IPS-18c (cell line): ENCODE measurements around the gene MVD.
"Not testable (repeated sequence)": the region's sequence is repeated elsewhere in the genome, so short reads cannot be mapped to it uniquely, and the experiment has no call there.

ENCODE experiments used
- H3K4me3 ChIP-seq: 2 replicates; pipeline ENCODE4 v1.7.0; 2013; ENCODE audit warnings: low read depth, mild to moderate bottlenecking, low read length, moderate library complexity; ENCODE audit not compliant: insufficient read depth
- H3K9me3 ChIP-seq: one replicate; pipeline ENCODE4 v1.6.1; 2013; ENCODE audit warnings: mild to moderate bottlenecking, low read length, moderate library complexity; ENCODE audit not compliant: control insufficient read depth, insufficient read depth

Gene MVD

DNA sequence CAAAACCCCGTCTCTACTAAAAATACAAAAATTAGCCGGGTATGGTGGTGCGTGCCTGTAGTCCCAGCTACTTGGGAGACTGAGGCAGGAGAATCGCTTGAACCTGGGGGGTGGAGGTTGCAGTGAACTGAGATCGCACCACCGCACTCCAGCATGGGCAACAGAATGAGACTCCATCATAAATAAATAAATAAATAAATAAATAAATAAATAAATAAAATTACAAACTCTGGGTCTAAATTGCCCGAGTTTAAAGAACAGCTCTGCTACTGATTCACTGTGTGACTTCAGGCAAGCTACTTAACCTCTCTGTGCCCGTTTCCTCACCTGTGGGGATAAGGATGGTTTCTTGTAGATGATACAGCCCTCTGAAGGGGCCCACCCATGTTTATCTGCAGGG lies 6.6 kb upstream of the MVD start:
- not testable (repeated sequence) for H3K9me3 ChIP-seq, H3K4me3 ChIP-seq

DNA sequence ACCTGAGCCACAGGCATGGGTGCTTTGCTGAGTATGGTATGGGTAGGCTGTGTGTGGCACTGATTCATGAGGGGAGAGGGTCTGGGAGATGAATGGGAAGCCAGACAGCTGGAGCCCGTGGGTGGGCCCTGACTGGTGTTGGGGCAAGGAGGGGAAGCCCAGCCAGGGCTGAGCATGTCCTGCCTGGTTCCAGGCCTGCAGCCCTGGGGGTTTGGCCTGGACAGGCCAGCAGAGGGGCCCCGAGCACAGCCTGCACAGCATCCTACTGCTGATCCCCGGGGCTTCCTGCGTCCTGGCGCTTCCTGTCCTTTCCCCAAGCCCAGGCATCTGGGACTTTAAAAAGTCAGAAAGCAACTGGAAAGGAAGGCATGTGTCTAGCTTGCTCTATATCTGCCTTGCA lies 4.6 kb upstream of the MVD start:
- no peak overlapping the region for H3K4me3 ChIP-seq
- no peaks in the 10 kb centered on the region for H3K9me3 ChIP-seq

DNA sequence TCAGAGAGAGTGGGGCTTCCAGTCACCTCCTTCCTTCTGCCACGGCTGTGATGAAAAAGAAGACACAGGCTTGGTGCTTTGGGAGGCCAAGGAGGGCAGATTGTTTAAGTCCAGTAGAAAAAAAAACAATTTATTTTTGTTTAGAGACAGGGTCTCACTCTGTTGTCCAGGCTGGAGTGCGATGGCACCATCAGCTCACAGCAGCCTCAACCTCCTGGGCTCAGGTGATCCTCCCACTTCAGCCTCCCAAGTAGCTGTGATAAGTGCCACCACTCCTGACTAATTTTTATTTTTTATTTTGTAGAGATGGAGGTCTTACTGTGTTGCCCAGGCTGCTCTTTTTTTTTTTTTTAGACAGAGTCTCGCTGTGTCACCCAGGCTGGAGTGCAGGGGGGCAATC lies 2.7 kb upstream of the MVD start:
- H3K4me3 ChIP-seq: no peak overlapping the region
- H3K9me3 ChIP-seq: no peaks in the 10 kb centered on the region

DNA sequence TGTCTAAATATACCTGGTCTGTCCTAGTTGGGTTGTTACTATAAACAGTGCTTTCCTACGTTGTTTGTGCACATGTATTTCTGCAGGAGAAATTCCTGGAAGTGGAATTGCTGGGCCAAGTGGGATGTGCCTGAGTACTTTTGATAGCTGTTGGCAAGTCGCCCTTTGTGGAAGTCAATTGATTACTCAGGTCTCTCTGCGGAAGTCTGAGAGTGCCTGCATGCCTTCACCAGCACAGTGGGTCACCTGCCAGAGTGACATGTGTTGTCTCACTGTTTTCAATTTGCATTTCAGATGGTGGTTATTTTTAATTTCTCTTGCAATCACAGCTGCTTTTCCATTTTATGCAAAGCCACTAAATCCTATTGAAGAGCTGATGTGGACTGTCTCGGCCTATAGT lies 2.3 kb upstream of the MVD start:
- Histone ChIP-seq H3K9me3 (no peaks in the 10 kb centered on the region), H3K4me3 (no peak overlapping the region)

DNA sequence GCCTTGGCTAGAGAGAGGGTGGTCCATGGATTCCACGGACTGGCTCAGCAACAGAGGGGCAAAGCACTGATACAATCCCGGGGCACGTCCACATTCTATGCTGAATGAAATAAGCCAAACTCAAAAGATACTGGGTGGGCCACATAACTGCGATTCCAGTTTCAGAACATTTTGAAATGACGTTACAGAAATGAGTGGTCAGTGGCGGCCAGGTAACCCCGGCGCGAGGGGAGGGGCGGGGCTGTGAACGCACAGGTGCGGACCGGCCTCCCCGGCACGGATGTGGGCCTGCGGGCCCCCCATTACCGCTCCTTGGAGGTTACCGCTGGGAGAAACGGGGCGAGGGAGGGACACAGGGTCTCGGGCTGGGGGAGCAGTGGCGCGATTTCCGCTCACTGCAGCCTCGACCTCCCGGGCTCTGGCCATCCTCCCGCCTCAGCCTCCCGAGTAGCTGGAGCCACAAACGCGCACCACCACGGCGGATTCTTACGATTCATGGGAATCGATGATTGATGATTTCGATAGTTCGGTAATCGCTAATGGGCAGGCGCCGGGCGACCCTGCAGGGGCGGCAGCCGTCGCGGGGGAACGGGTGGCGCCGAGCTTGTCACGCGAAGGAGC lies 559 bp downstream of the MVD start:
- Histone ChIP-seq H3K4me3 (peak overlapping the region; percentile 99), H3K9me3 (no peaks in the 10 kb centered on the region)

DNA sequence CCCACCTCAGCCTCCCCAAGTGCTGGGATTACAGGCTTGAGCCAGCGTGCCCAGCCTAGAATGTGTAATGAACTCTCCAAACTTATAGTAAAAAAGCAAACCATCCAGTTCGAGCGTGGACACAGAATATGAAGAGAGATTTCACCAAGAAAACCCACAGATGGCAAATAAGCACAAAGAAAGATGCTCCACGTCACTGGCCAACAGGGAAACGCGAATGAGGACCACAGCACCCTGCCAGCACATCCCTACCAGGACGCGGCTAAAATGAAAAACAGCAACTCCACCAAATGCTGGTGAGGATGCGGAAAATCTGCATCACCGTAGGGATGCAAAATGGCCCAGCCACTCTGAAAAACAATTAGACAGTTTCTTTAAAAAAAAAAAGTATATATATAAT lies 1.4 kb downstream of the MVD start:
- H3K9me3 ChIP-seq: no peaks in the 10 kb centered on the region
- no peak overlapping the region for H3K4me3 ChIP-seq

DNA sequence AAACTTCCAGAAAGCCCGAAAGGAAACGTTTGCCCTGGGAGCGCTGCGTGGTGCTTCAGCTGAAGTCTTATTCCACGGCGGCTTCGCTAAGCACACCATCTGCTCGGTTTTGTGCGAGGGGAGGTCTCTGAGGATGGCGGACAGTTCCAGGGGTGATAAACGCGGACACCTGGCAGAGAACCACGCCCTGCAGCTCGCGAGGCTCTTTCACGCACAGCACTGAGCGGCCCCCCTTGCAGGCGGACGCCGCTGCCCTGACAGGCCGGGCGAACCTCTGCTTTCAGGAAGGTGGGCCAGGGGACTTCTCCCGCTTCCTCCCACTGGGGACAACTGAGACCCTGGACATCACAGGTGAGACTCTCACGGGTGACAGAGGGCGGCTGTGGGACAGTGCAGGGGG lies 3.7 kb downstream of the MVD start:
- H3K9me3 ChIP-seq: no peaks in the 10 kb centered on the region
- no peak overlapping the region for H3K4me3 ChIP-seq

DNA sequence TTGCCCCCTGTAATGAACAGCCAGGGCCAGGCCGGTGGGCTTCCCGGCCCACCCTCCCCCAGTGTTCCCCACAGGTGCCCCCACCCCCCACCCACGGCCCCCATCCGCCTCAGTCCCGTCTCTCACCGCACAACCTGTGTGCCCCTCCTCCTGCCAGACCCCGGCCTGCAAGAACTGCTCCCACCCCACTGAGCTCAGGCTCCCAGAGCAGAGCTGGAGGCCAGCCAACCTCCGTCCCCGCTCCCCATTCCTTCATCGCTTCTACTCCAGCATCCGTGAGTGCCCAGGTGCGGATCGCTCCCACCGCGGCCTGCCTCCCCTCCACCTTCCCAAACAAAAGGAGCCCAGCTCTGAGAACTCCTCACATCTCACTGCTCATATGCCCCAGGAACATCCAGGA lies 4.2 kb downstream of the MVD start:
- H3K9me3 ChIP-seq: no peaks in the 10 kb centered on the region

DNA sequence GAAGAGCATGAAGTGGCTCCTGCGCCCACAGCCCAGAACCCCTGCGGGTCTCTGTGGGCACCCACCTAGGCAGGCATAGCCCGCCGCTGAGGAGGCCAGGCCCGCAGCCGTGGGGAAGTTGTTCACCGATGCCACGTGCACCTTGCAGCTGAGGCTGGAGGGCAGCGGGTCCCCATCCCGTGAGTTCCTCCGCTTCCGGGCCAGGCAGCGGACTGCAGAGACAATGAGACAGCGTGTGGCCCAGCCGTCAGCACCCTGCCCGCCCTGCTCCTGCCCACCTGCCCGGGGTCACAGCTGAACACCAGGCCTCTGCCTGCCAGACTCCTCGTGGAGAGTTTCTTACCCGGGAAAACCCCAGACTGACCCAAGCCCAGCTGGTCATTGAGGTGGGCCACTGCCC lies 5.5 kb downstream of the MVD start:
- H3K4me3 ChIP-seq: no peak overlapping the region

More for the DNA sequence above, 4.2 kb downstream of the MVD start:
- H3K4me3 ChIP-seq: no peak overlapping the region

DNA sequence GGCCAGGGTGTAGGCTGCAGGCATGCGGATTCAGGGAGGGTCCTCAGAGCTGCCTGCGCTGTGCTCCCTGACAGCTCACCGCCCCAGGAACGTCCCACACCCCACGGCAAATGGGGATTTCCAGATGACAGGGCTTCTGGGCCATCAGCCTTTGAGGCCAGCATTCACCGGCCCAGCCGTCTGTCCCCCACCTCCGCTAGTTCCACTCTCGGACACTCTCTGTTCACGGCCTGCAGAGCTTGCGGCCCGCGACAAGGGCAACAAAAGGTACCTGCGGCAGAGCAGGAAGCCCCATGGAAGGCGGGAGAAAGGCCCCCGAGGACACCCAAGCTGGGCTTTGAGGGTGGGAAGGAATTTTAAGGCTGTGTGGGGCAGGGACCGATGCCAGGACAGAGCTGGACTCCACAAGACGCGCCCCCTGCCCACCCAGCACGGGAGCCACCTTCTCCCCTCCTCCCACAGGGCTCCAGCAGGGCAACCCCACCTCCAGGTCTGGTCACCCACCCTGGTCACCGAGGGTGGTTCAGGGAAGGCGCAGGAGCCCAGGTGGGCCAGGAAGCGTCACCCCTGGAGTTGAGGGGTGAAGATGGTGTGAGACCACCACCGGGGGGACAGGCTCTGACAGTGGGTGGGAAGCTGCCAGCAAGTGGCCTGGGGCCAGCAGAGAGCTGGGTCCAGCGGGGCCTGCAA lies 6.5 kb downstream of the MVD start:
- Histone ChIP-seq H3K4me3 (no peak overlapping the region), H3K9me3 (no peaks in the 10 kb centered on the region)

More for the DNA sequence above, 5.5 kb downstream of the MVD start:
- H3K9me3 ChIP-seq: no peaks in the 10 kb centered on the region

DNA sequence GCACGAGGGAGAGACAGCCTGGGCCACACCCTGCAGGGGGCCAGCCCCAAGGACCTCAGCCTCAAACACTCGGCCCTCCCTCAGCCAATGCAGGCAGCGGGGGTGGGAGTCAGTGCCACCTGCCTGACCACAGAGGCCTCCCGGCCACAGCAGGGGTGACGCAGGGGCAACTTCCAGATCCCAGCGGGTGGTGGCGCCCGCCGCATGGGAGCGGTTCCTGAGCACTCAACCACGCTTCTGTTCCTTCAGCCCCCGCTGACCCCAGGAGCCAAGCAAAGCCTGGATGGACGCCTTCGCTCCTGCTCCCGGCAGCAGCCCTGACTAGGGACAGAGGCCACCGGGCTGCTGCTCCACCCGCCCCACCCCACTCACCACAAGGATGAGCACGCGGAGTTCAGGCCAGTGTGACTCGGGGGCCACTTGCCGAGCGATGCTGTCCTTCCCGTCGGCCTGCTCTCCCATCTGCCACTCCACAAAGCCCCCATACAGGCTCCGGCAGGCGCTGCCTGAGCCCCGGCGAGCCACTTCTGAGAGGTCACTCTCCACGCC lies 7.1 kb downstream of the MVD start:
- H3K4me3 ChIP-seq: no peak overlapping the region
- H3K9me3 ChIP-seq: no peaks in the 10 kb centered on the region

DNA sequence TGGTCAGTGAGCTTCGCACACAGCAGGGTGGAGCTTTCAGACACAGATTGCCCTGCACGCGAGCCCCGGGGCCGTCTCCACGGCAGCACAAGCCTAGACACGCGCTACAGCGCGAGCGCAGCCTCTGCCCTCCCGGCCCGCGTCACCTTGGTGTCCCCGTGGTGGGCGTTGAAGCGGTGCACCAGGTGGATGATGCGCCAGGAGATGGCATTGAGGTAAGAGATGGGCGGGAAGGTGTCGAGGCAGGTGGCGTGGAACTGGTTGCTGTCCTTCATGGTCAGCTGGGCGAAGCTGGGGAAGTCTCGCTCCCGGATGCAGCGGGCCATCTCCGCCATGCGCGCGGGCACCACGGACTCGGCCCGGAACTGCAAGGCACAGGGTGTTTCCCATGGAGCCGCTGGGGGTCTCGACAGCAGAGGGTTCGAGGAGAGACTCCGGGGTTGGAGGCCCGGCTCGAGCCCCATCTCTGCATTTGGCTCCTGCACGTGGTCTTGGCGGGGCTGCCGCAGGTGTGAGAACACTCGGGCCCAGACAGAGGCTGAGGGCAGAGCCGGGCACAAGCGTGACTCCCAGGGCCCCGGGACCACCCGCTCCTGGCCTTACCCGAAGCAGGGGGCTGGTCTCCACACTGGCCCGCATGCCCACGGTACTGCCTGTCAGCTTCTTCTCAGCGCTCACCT lies 7.7 kb downstream of the MVD start:
- no peaks in the 10 kb centered on the region for H3K9me3 ChIP-seq
- no peak overlapping the region for H3K4me3 ChIP-seq

DNA sequence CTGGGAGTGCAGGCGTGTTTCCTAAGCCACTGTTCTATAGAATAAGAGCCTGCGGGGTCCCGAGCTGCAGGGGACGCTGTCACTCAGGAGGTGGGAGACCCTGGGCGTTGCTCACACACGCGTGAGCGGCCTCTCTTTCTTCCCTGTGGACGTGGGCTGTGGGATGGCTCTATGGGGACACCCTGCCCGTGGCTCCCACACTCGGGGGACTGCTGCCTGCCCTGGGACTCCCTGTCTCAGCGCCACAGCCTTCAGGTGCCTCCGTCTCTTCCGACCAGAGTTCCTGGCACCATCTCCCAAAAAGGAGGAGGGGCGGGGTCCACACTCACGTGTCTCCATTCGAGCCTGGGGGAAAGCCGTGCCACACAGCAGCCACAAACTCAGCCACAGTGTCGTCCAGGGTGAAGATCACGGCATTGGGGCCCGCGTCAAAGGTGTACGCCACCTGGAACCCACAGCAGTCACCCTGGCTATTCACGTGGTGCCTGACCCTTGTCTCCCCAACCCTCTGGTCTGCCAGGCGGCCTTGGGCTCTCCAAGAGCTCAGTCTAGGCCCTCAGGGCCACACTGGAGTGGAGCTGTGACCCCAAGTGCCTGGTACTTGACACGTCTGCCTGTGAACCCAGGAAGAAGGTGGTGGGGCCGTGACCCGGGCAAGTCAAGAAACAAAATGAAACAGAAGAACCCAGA lies 8.4 kb downstream of the MVD start:
- no peak overlapping the region for H3K4me3 ChIP-seq
- H3K9me3 ChIP-seq: no peaks in the 10 kb centered on the region

DNA sequence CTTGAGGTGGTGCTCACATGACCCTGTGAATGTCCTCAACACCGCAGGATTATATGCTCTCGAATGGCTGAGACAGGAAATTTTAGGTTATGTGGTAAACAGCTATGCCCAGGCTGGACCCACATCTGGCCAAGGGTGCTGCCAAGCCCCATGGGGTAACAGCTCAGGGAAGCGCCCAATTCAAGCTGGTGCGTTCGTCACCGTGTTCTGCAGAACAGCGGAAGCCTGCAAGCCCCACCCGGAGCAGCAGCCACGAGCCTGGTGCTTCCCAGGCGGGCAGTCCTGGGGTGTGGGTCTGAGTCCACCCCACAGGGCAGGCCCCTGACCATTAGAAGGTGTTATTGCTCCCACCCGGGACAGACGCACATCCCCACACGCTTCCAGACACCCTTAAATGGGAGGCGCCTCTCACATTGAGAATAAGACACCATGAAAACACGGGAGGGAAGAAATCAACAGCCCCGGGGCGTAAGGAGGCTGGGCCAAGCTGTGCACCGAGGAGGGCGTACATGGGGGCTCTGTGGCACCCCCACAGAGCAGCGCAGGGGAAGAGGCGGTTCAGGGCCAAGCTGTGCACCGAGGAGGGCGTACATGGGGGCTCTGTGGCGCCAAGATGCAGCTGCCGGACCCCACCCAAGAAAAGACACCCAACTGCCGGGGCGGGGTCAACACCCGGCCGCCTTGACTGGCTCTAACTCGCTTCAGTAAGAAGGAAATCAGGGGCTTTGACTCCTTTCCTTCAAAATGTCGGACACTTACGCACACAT lies 9.1 kb downstream of the MVD start:
- no peaks in the 10 kb centered on the region for H3K9me3 ChIP-seq
- H3K4me3 ChIP-seq: no peak overlapping the region

DNA sequence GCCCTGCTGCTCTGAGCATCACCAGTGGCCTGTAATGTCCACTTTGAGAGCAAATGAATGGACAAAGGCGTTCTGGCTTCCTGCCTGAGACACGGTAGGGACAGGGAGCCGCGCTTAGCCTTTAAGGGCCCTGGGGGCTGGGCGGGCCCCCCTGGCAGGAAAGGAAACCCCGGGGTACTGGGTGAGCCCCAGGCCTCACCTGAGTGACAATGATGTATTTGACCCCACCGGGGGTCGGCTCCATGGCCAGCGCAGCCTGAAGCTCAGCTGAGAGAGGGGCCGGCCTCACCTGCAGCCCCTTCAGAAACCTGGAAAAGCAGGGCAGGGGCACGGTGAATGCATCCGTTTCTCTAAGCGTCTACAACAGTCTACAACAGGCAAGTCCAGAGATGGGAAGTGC lies 9.8 kb downstream of the MVD start:
- H3K4me3 ChIP-seq: no peak overlapping the region
- H3K9me3 ChIP-seq: no peaks in the 10 kb centered on the region

DNA sequence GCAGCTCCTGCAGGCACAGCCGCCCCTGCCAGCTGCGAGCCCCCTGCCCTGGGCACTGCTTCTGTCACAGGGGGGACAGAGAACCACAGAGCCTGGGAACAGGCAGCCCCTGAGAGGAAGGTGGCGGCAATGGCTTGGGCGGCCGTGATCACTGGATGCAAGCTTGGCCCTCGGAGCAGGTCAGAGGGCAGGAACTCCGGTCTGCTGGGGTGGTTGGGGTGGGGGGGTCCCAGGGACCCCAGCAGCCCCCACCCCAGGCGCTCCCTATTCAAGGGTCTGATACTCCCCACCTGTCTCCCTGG lies 10.2 kb downstream of the MVD start:
- Histone ChIP-seq H3K9me3 (no peaks in the 10 kb centered on the region), H3K4me3 (no peak overlapping the region)

DNA sequence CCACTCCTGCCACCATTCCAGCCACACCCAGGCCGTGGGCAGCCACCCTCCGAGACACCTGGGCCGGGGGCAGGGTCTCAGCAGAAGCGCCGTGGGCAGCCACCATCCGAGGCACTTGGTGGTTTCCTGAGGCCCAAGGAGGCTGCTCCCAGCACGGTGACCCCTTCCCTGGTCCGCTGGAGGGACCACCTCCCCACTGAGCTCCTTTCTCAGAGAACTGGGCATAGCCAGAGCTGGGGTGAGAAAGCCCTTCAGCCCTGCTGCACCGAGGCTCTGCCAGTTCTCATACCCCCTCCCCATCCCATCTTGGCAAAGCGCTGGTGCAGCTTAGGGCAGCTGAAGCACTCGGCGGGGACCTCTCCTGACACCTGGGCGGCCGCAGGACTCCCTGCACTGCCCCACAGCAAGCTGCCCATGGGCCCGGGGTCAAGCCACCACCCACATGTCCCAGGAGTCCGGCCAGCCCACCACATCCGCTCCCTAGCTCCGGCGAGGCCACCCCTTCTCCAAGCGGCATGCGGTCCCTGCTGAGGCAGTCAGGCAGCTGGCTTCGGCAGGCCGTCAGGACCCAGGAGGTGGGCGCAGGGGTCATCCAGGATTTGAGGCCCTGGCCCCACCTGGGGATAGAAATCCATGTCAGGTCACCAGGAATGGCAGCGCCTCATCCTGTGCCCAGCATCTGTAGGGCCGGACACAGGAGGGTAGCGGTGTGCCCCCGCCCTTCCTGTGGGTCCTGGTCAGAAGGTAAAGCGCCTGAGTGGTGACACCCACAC lies 10.7 kb downstream of the MVD start:
- H3K4me3 ChIP-seq: no peak overlapping the region
- no peaks in the 10 kb centered on the region for H3K9me3 ChIP-seq
